Erythroblast (primary cell): Measurements from ENCODE around the gene NOSTRIN.

Experiments
- GATA1 ChIP-seq: IDR thresholded peaks from 2 replicates; pipeline ENCODE4 v1.6.1; 2011; ENCODE audit warnings: low read depth, mild to moderate bottlenecking, control low read depth, low read length, moderate library complexity
- POLR2A ChIP-seq: IDR thresholded peaks from 2 replicates; pipeline ENCODE4 v1.6.1; 2011; ENCODE audit warnings: mild to moderate bottlenecking, low read length

DNA sequence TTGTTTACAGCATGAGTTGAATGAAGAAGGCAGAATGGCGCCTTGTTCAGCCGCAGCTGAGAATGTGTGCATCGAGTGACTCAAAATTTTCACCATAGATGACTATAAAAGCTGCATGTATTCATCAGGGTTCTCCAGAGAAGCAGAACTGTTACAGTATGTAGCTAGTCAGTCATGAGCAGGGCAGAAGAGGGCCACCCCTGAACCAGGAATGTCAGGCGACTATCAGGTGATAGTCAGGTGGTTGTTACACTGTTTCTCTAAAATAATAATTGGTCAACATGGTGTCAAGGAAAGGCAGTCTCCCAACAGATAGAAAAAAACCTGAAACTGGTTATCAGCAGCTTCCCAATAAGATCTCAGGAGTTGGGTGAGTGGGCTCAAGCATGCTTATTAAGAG lies 20.2 kb upstream of the NOSTRIN start:
- TF ChIP-seq POLR2A (no peak), GATA1 (no peak)
